ENCODE data around the gene MRPS24.
"Not testable (repeated sequence)": the region's sequence is repeated elsewhere in the genome, so short reads cannot be mapped to it uniquely, and the experiment has no call there.

The MRPS24 gene

GRCh38 chr7:43830917-43831316 is 38.4 kb downstream of the MRPS24 start:
- not testable (repeated sequence) for DNase-seq

DNA sequence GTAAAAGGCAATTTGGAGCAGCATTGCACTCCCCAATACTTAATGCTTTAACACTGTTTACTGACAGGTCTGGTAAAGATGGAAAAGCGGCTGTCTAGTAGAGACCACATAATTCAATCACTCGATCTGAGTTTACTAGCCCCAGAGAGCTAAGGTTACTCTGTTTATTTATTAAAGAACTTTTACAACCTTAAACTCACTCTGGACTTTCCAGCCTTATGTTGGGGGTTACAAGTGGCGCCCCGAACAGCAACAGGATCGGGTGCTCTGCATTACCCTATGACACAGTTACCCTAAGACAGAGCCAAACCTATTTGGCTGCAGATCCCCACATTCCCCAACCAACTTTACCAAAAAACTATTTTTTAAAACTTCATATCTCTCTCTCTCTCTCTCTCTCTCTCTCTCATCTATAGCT is 43.9 kb downstream of the MRPS24 start:
- no peak for DNase-seq

- no peak for DNase-seq
Observed at GRCh38 chr7:43824963-43825362, 44.4 kb downstream of the MRPS24 start.

GRCh38 chr7:43824513-43824912 is 44.8 kb downstream of the MRPS24 start:
- DNase-seq: not testable (repeated sequence)

DNA sequence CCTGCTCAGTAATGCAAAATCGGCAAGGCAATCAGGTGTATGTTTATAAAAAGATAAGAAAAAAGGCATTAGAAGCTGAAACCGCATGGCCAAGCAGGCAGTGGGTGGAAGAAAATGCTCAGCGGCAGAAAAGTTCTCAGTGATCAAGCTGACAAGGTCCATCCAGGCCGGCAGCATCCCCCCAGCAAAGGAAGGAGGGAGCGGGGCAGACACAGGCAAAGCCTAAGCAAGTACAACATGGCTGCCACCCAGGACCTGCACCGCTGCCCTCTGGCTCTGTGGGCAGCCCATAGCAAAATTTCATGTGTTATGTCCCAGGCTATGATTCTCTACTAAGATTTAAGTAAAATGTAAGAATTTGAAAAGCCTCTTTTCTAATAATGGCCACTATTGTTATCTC is 45.4 kb downstream of the MRPS24 start:
- DNase-seq: no peak

GRCh38 chr7:43823425-43823824 is 45.9 kb downstream of the MRPS24 start:
- DNase-seq: not testable (repeated sequence)

Measured in NCI-H1092 treated with DMSO at 0.1 percent for 48 hours (cell line).